GM23338 (cell line): ENCODE results near the gene ACSL3. TPM values are rescaled to one million over a fixed set of nuclear protein-coding genes. Genes with fewer than 3 reads are reported as not detected.
"Not testable (repeated sequence)": the region's sequence is repeated elsewhere in the genome, so short reads cannot be mapped to it uniquely, and the experiment has no call there.

Experiments used
- ATAC-seq: fragments of 200-7000 bp; cut with Tn5 transposase; 3 replicates; pipeline ENCODE4 v1.9.1; 2020
- DNase-seq: peaks from one replicate; pipeline ENCODE4 v3.0.0-alpha.2; 2015; ENCODE audit warnings: low spot score
- H2AFZ ChIP-seq: fragments of 200-600 bp; sonication (generic); 2 replicates; pipeline ENCODE4 v1.8.0; 2016; ENCODE audit warnings: antibody characterized with exemption, mild to moderate bottlenecking, moderate library complexity
- H3F3A ChIP-seq: fragments of 200-600 bp; sonication (generic); replicated peaks from 2 replicates; pipeline ENCODE4 v1.8.0; 2017; ENCODE audit warnings: antibody characterized with exemption, mixed run types, low read depth
- H3K27ac ChIP-seq: fragments of 200-600 bp; sonication (generic); 2 replicates; pipeline ENCODE4 v1.6.1; 2016; ENCODE audit warnings: low read depth
- H3K27me3 ChIP-seq: fragments of 200-600 bp; sonication (generic); 2 replicates; pipeline ENCODE4 v1.8.0; 2016; ENCODE audit warnings: mild to moderate bottlenecking, mixed run types, moderate library complexity; ENCODE audit not compliant: insufficient read depth
- H3K36me3 ChIP-seq: fragments of 200-600 bp; sonication (generic); 2 replicates; pipeline ENCODE4 v1.8.0; 2016; ENCODE audit warnings: mild to moderate bottlenecking; ENCODE audit not compliant: insufficient read depth
- H3K4me1 ChIP-seq: fragments of 200-600 bp; sonication (generic); 2 replicates; pipeline ENCODE4 v1.8.0; 2016; ENCODE audit warnings: mild to moderate bottlenecking, moderate library complexity; ENCODE audit not compliant: insufficient read depth
- H3K4me2 ChIP-seq: fragments of 200-600 bp; sonication (generic); 2 replicates; pipeline ENCODE4 v1.7.1; 2017; ENCODE audit warnings: mixed run types
- H3K4me3 ChIP-seq: fragments of 200-600 bp; sonication (generic); 2 replicates; pipeline ENCODE4 v1.6.1; 2016; ENCODE audit warnings: mixed run types
- H3K79me2 ChIP-seq: fragments of 200-600 bp; sonication (generic); replicated peaks from 2 replicates; pipeline ENCODE4 v1.8.0; 2017; ENCODE audit warnings: mild to moderate bottlenecking; ENCODE audit not compliant: insufficient read depth
- H3K9me2 ChIP-seq: fragments of 200-600 bp; sonication (generic); 2 replicates; pipeline ENCODE4 v1.8.0; 2017; ENCODE audit not compliant: insufficient read depth
- H4K20me1 ChIP-seq: fragments of 200-600 bp; sonication (generic); replicated peaks from 2 replicates; pipeline ENCODE4 v1.8.0; 2017; ENCODE audit warnings: mild to moderate bottlenecking; ENCODE audit not compliant: insufficient read depth
- H3K27ac Mint-ChIP-seq: 2 replicates; pipeline ENCODE4 v1.8.0; 2020; ENCODE audit warnings: inconsistent platforms, mild to moderate bottlenecking, moderate library complexity, mixed read lengths
- H3K27me3 Mint-ChIP-seq: 3 replicates; pipeline ENCODE4 v1.8.0; 2022; ENCODE audit warnings: low read depth, mild to moderate bottlenecking, moderate library complexity, mixed read lengths, inconsistent platforms; ENCODE audit not compliant: insufficient read depth, poor library complexity
- H3K36me3 Mint-ChIP-seq: 3 replicates; pipeline ENCODE4 v1.8.0; 2021; ENCODE audit warnings: low read depth, mild to moderate bottlenecking, inconsistent platforms, moderate library complexity, mixed read lengths
- H3K4me1 Mint-ChIP-seq: 3 replicates; pipeline ENCODE4 v1.8.0; 2020; ENCODE audit warnings: mild to moderate bottlenecking, inconsistent platforms, mixed read lengths
- H3K4me3 Mint-ChIP-seq: 3 replicates; pipeline ENCODE4 v1.8.0; 2021; ENCODE audit warnings: moderate library complexity, mild to moderate bottlenecking, inconsistent platforms, mixed read lengths
- H3K9me3 Mint-ChIP-seq: 3 replicates; pipeline ENCODE4 v1.8.0; 2020; ENCODE audit warnings: moderate library complexity, mild to moderate bottlenecking, inconsistent platforms, mixed read lengths
- CREB1 ChIP-seq: fragments of 250-450 bp; sonication (Bioruptor Pico); IDR thresholded peaks from 2 replicates; pipeline ENCODE4 v1.5.0; 2020; ENCODE audit warnings: low read depth, mild to moderate bottlenecking, moderate library complexity
- ETS1 ChIP-seq: IDR thresholded peaks from 2 replicates; pipeline ENCODE4 v1.6.1; 2016; ENCODE audit warnings: antibody characterized with exemption
- EZH2 ChIP-seq: fragments of 200-600 bp; sonication (generic); IDR thresholded peaks from one replicate; pipeline ENCODE4 v1.8.0; 2017; ENCODE audit warnings: antibody characterized with exemption, mild to moderate bottlenecking, low read depth; ENCODE audit not compliant: unreplicated experiment
- EZH2phosphoT487 ChIP-seq: fragments of 200-600 bp; sonication (generic); IDR thresholded peaks from one replicate; pipeline ENCODE4 v1.8.1; 2018; ENCODE audit warnings: antibody characterized with exemption; ENCODE audit not compliant: unreplicated experiment
- JUNB ChIP-seq: IDR thresholded peaks from one replicate; pipeline ENCODE4 v1.6.1; 2016; ENCODE audit warnings: antibody characterized with exemption; ENCODE audit not compliant: unreplicated experiment
- NANOG ChIP-seq: IDR thresholded peaks from 2 replicates; pipeline ENCODE4 v1.6.1; 2016; ENCODE audit warnings: antibody characterized with exemption, borderline replicate concordance
- POLR2AphosphoS5 ChIP-seq: IDR thresholded peaks from 2 replicates; pipeline ENCODE4 v1.6.1; 2016; ENCODE audit warnings: antibody characterized with exemption, low read depth
- STAT1 ChIP-seq: IDR thresholded peaks from one replicate; pipeline ENCODE4 v1.6.1; 2016; ENCODE audit warnings: antibody characterized with exemption; ENCODE audit not compliant: unreplicated experiment
- ZNF114 ChIP-seq: fragments of 250-450 bp; sonication (Bioruptor Pico); IDR thresholded peaks from 2 replicates; pipeline ENCODE4 v1.5.0; 2020; ENCODE audit warnings: mild to moderate bottlenecking, moderate library complexity
- ZNF331 ChIP-seq: fragments of 250-450 bp; sonication (Bioruptor Pico); IDR thresholded peaks from 2 replicates; pipeline ENCODE4 v1.5.0; 2020; ENCODE audit warnings: low read depth, mild to moderate bottlenecking, moderate library complexity
- polyA plus RNA-seq: library from polyadenylated mRNA; unstranded; fragments of >200 nt; fragmentation: Nextera tagmentation; extraction: Ambion mirVana; gene quantifications from 2 replicates; pipeline ENCODE4 v1.2.1, GENCODE V29; 2016
- total RNA-seq: library from RNA; depleted of rRNA; stranded (reverse); fragments of >200 nt; shearing (Covaris generic); gene quantifications from 2 replicates; pipeline ENCODE4 v1.2.3, GENCODE V29; 2014
- TF ChIP-seq, protein P1 (sequence below), 2 experiments: fragments of 200-600 bp in 1 of 2; sonication (generic) in 1 of 2; conservative IDR thresholded peaks; 2 replicates each; pipeline versions ENCODE4 v1.5.1 to v1.6.1; 2016 to 2017; ENCODE audit warnings: antibody characterized with exemption in 2 of 2, low read depth in 2 of 2, mild to moderate bottlenecking in 2 of 2, moderate library complexity in 1 of 2

The ACSL3 gene
- total and polyA plus RNA-seq, 2 experiments from 2014 or later: 55.3 to 130 TPM

- TF ChIP-seq, protein P1, sequence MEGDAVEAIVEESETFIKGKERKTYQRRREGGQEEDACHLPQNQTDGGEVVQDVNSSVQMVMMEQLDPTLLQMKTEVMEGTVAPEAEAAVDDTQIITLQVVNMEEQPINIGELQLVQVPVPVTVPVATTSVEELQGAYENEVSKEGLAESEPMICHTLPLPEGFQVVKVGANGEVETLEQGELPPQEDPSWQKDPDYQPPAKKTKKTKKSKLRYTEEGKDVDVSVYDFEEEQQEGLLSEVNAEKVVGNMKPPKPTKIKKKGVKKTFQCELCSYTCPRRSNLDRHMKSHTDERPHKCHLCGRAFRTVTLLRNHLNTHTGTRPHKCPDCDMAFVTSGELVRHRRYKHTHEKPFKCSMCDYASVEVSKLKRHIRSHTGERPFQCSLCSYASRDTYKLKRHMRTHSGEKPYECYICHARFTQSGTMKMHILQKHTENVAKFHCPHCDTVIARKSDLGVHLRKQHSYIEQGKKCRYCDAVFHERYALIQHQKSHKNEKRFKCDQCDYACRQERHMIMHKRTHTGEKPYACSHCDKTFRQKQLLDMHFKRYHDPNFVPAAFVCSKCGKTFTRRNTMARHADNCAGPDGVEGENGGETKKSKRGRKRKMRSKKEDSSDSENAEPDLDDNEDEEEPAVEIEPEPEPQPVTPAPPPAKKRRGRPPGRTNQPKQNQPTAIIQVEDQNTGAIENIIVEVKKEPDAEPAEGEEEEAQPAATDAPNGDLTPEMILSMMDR (conservative IDR thresholded peaks at IDR 0.05; ENCODE audit: low read depth in 2 of 2): no peak
- TF ChIP-seq POLR2AphosphoS5 (no peak), NANOG (no peak), STAT1 (no peak), JUNB (no peak), EZH2 (no peak), ETS1 (no peak), ZNF331 (no peak)
Observed at GRCh38 chr2:222989431-222989830, 128.6 kb downstream of the ACSL3 start (continued).

DNA sequence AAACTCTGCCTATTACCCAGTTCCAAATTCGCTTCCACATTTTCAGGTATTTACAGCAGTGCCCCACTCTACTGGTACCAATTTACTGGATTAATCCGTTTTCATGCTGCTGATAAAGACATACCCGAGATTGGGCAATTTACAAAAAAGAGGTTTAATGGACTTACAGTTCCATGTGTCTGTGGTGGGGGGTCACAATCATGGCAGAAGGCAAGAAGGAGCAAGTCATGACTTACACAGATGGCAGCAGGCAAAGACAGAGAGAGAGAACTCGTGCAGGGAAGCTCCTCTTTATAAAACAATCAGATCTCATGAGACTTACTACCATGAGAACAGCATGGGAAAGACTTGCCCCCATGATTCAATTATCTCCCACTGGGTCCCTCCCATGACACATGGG, 129.4 kb downstream of the ACSL3 start:
- H4K20me1 ChIP-seq, ATAC-seq, DNase-seq, H3K4me1 Mint-ChIP-seq, H3K36me3 ChIP-seq, H3K79me2 ChIP-seq, H3K27ac ChIP-seq, H3K4me3 ChIP-seq, H3K4me2 ChIP-seq, H3K4me3 Mint-ChIP-seq, H2AFZ ChIP-seq, H3K4me1 ChIP-seq, H3K9me2 ChIP-seq, H3K27ac Mint-ChIP-seq, H3F3A ChIP-seq, H3K27me3 ChIP-seq, H3K27me3 Mint-ChIP-seq: not testable (repeated sequence)
- Mint-ChIP-seq H3K36me3 (peaks cover 28% of the 10 kb centered on the region), H3K9me3 (peaks cover 39% of the 10 kb centered on the region)

DNA sequence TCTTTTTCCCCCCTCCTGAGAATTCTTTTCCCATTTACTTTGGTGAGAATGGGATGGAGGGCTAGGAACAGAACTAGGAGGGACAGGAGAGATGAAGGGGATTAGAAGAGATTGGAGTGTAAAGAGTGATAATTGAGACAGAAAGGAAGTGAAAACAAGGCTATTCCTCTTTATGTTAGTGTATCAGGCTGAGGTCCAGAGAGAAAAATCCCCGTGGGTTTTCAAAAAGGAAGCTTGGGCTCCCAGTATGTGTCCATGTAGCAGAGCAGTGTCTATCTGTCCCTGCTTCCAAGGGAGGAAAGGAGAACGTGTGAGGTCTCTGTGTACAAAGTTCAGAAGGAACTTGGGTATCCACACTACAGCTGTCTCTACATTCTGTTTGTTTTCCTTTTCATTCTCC, 131.3 kb downstream of the ACSL3 start:
- Mint-ChIP-seq H3K36me3 (peaks cover 19% of the 10 kb centered on the region), H3K4me3 (no peak overlapping the region), H3K27me3 (peaks cover 2% of the 10 kb centered on the region), H3K27ac (no peak overlapping the region), H3K9me3 (peaks cover 26% of the 10 kb centered on the region), H3K4me1 (no peaks in the 10 kb centered on the region; the same call in 2 of the 3 replicates)
- H3K4me3 ChIP-seq: no peak overlapping the region
- no peaks in the 10 kb centered on the region for H3K27me3 ChIP-seq
- no peaks in the 10 kb centered on the region for H4K20me1 ChIP-seq
- DNase-seq (no peak), ATAC-seq (no peak)
- H3F3A ChIP-seq: no peaks in the 10 kb centered on the region
- no peaks in the 10 kb centered on the region for H3K9me2 ChIP-seq
- H3K4me1 ChIP-seq: no peaks in the 10 kb centered on the region
- no peaks in the 10 kb centered on the region for H3K36me3 ChIP-seq
- H3K79me2 ChIP-seq: no peaks in the 10 kb centered on the region
- H3K4me2 ChIP-seq: no peak overlapping the region
- H3K27ac ChIP-seq: no peak overlapping the region
- H2AFZ ChIP-seq: no peak overlapping the region
- TF ChIP-seq ZNF331 (no peak), CREB1 (CRISPR knock-in tag) (no peak), EZH2phosphoT487 (no peak), NANOG (no peak), ZNF114 (CRISPR knock-in tag) (no peak), JUNB (no peak), STAT1 (no peak), POLR2AphosphoS5 (no peak)
- TF ChIP-seq, protein P1 (conservative IDR thresholded peaks at IDR 0.05; ENCODE audit: low read depth in 2 of 2): no peak
